KOPT-K1 (cell line): ENCODE measurements around the gene PTPRR.
"Not testable (repeated sequence)": the region's sequence is repeated elsewhere in the genome, so short reads cannot be mapped to it uniquely, and the experiment has no call there.

Experiments
- H3K27ac ChIP-seq: fragments of 200-600 bp; sonication (generic); 2 replicates; pipeline ENCODE4 v1.5.1; 2016; ENCODE audit warnings: antibody characterized with exemption, mild to moderate bottlenecking, low read depth, low read length; ENCODE audit not compliant: poor library complexity, severe bottlenecking
- H3K36me3 ChIP-seq: fragments of 200-600 bp; sonication (generic); 2 replicates; pipeline ENCODE4 v1.5.1; 2017; ENCODE audit warnings: antibody characterized with exemption, mild to moderate bottlenecking, low read length, moderate library complexity; ENCODE audit not compliant: insufficient read depth
- H3K9me3 ChIP-seq: fragments of 200-600 bp; sonication (generic); 2 replicates; pipeline ENCODE4 v1.5.1; 2017; ENCODE audit warnings: antibody characterized with exemption, low read length, mild to moderate bottlenecking; ENCODE audit not compliant: insufficient read depth, poor library complexity, severe bottlenecking

PTPRR gene

GRCh38 chr12:70741256-70741655, 179.3 kb downstream of the PTPRR start:
- no peaks in the 10 kb centered on the region for H3K36me3 ChIP-seq
- H3K27ac ChIP-seq = no peak overlapping the region
- no peaks in the 10 kb centered on the region for H3K9me3 ChIP-seq

GRCh38 chr12:70739756-70740155, 180.8 kb downstream of the PTPRR start:
- Histone ChIP-seq H3K9me3 (no peaks in the 10 kb centered on the region), H3K36me3 (no peaks in the 10 kb centered on the region), H3K27ac (no peak overlapping the region)

GRCh38 chr12:70736351-70737133, 184.0 kb downstream of the PTPRR start:
- H3K27ac ChIP-seq = no peak overlapping the region
- no peaks in the 10 kb centered on the region for H3K36me3 ChIP-seq
- H3K9me3 ChIP-seq = no peaks in the 10 kb centered on the region

GRCh38 chr12:70735197-70735596, 185.3 kb downstream of the PTPRR start:
- not testable (repeated sequence) for H3K27ac ChIP-seq, H3K36me3 ChIP-seq, H3K9me3 ChIP-seq

- H3K27ac ChIP-seq = no peak overlapping the region
- H3K36me3 ChIP-seq = no peaks in the 10 kb centered on the region
- H3K9me3 ChIP-seq = no peaks in the 10 kb centered on the region
Observed at GRCh38 chr12:70733385-70733784, 187.2 kb downstream of the PTPRR start.

- Histone ChIP-seq H3K9me3 (no peaks in the 10 kb centered on the region), H3K27ac (no peak overlapping the region), H3K36me3 (no peaks in the 10 kb centered on the region)
Observed at GRCh38 chr12:70732287-70732686, 188.3 kb downstream of the PTPRR start.

- H3K36me3 ChIP-seq = no peaks in the 10 kb centered on the region
Observed at GRCh38 chr12:70730675-70731180, 189.8 kb downstream of the PTPRR start.

GRCh38 chr12:70724444-70724843, 196.1 kb downstream of the PTPRR start:
- Histone ChIP-seq H3K27ac (no peak overlapping the region), H3K36me3 (no peaks in the 10 kb centered on the region), H3K9me3 (no peaks in the 10 kb centered on the region)

More at GRCh38 chr12:70730675-70731180, 189.8 kb downstream of the PTPRR start:
- Histone ChIP-seq H3K9me3 (no peaks in the 10 kb centered on the region), H3K27ac (no peak overlapping the region)

- H3K9me3 ChIP-seq = no peaks in the 10 kb centered on the region
- no peaks in the 10 kb centered on the region for H3K36me3 ChIP-seq
- H3K27ac ChIP-seq = no peak overlapping the region
Observed at GRCh38 chr12:70722584-70723343, 197.8 kb downstream of the PTPRR start.

GRCh38 chr12:70721656-70722357, 198.7 kb downstream of the PTPRR start:
- Histone ChIP-seq H3K9me3 (no peaks in the 10 kb centered on the region), H3K36me3 (no peaks in the 10 kb centered on the region), H3K27ac (no peak overlapping the region)

- Histone ChIP-seq H3K36me3 (no peaks in the 10 kb centered on the region), H3K9me3 (no peaks in the 10 kb centered on the region), H3K27ac (no peak overlapping the region)
Observed at GRCh38 chr12:70721216-70721615, 199.3 kb downstream of the PTPRR start.

GRCh38 chr12:70719672-70720420, 200.7 kb downstream of the PTPRR start:
- H3K9me3 ChIP-seq = no peaks in the 10 kb centered on the region
- no peak overlapping the region for H3K27ac ChIP-seq
- H3K36me3 ChIP-seq = no peaks in the 10 kb centered on the region

GRCh38 chr12:70719071-70719470, 201.5 kb downstream of the PTPRR start:
- Histone ChIP-seq H3K9me3 (no peaks in the 10 kb centered on the region), H3K36me3 (no peaks in the 10 kb centered on the region), H3K27ac (no peak overlapping the region)

- Histone ChIP-seq H3K9me3 (no peaks in the 10 kb centered on the region), H3K36me3 (no peaks in the 10 kb centered on the region), H3K27ac (no peak overlapping the region)
Observed at GRCh38 chr12:70711831-70712230, 208.7 kb downstream of the PTPRR start.
